T1000 (cell line): ENCODE data around the gene DCP2.

Experiments used
- DNase-seq: peaks from one replicate; lab custom pipeline; 2025; ENCODE audit warnings: mixed read lengths; lab: John Stamatoyannopoulos, UW

Gene DCP2

GRCh38 chr5:113068559-113068958, 92.0 kb downstream of the DCP2 start:
- DNase-seq: no peak
